Measurements from ENCODE around the gene GABRB2.
"Not testable (repeated sequence)": the region's sequence is repeated elsewhere in the genome, so short reads cannot be mapped to it uniquely, and the experiment has no call there.

Gene GABRB2

DNA sequence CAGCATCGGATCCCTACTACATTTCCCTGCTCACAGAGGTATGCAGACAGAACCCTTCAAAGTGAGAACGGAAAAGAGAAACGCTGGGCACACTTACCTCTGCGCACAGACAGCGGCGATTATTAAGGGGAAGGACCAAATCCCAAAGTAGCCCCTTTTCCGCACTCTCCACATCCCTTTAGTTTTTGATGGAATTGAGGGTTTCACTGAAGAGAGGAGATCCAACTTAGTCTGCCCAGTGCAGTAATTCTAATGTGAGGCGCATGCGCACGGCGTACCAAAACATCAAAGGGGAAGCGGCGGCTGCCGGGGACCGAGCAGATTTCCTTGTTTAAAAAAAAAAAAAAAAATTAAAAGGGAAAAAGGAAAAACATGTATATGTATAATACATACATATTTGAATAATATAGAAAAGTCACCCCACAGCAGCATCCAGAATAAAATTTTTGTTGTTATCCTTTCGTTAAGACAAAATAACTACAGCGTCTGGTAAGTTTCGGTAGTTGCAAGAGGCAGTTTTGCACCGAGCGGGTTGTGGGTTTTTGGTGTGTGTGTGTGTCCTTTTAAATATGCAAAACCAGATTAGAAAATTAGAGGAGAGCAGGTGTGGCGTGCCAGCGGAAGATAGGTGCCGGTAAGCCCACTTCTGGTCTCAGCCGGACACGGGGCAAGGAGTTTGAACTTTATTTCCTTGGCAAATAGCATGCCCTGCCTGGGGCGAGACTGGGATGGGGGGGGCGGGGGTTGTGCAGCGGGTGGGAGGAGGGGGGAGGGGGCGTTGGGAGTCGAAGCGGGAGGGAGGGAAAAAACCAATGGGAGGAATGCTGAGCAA, at the start of gene GABRB2:
GABRB2 (minus strand) TSS at position 256 of the 832 bp plus-strand sequence; CDS start at position 174, 82 bp downstream.
- no peak for DNase-seq (ENCODE audit: low read depth)

DNA sequence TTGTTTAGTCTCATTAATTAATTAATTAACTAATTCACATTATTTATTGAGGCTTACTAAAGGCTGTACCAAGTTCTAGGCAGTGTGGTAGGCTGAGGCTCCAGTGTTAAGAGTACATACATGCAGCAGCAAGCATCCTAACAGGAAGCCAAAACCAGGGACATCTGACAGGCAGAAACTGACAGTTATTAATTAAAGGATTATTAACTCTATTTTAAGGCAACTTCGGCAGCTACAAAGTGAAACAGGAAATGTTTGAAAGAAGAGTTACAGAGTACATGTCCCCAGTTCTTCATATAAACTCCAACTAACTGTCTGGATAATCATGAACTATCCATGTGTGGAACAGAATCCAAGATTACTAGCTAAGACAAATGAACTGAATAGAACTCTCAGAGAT, 39.3 kb upstream of the GABRB2 start:
- DNase-seq (ENCODE audit: low read depth) = no peak

DNA sequence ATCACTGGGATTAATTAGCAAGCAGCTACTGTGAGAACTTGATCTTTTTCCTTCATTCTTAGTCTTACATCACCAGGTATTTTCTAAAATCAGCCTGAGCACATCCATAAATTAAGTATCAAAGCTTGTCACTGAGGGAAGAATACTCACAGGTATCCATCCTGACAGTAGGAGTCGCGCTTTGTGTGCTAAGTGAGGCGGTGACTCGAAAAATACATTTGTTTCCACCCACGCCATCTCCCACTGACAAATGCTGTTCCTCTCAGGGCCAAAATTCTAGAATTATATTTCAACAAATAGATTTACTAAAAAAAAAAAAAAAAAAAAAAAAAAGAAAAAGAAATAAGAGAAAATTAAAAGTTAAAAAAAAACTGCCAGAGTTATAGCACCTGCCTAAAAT, 34.1 kb upstream of the GABRB2 start:
- no peak for DNase-seq (ENCODE audit: low read depth)

DNA sequence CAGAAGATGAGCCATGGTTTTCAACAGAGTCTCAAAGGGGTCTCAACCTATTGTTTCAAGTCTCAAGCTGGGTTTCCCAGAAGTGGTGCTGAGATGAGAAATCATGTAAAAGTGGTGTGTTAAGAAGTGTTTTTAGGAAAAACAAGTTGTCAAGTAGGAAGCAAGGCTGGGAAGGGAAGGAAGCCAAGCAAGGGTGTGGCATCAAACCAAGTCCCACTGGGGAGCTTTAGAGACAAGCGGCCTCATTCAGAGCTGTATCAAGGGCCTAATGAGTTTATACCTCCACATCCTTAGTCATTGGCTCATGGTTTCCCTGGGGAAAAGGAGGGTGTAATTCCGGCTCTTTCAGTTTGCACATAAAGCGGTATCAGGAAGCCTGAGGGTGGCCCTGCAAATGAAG, 26.4 kb upstream of the GABRB2 start:
- no peak for DNase-seq (ENCODE audit: low read depth)

DNA sequence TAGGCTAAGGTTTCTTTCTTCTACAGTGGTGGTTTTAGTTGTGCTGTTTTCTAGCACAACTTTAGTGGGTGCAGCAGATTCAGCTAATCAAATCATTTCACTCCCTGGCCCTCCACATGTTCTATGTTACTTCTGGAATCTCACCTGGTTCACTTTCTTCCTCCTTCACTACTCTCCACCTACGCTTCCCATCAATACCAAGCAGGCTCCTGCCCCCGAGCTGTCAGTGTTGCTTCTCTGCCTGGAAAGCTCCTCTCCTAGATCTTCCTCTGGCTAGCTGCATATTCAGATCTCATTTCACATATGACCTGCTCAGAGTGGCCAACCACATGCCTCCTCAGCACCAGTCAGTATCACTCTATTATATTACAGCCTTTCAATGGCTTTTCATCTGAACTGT, 19.6 kb upstream of the GABRB2 start:
- no peak for DNase-seq (ENCODE audit: low read depth)

DNA sequence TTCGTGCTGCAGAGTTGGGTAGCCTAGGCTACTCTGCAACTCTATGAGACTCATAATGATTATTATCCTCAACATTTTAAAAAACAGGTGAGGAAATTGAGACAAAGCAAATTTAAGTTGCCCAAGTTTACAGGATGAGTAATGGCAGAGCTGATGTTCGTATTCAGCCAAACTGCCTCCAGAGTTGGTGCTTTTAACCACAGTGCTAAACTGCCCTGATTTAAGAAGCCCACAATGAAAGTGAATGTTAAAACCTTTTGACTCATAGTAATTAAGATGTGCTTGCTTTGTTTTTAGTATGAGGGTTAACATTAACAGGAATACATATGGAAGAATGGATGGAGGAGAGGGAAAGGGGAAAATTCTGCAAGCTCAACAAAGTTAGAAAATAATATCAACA, 15.9 kb upstream of the GABRB2 start:
- DNase-seq (ENCODE audit: low read depth) = no peak

DNA sequence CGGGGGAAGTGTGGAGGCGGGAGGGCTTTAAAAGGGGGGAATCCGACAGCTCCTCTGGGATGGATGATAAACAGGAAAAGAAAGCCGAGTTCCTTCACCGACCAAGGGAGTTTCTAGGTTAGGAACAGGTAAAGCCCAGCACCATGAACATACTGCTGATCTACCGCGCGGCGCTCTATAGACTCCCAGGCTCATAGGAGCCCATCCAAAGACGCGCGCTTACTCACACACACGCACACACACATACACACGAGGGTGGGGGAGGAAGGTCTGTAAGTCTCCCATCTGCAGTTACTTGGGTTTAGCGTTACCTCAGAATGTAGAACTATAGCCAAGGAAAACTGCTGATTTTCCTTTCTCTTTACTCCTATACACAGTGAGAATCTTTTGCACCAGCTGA, 2.6 kb upstream of the GABRB2 start:
- DNase-seq (ENCODE audit: low read depth) = no peak

DNA sequence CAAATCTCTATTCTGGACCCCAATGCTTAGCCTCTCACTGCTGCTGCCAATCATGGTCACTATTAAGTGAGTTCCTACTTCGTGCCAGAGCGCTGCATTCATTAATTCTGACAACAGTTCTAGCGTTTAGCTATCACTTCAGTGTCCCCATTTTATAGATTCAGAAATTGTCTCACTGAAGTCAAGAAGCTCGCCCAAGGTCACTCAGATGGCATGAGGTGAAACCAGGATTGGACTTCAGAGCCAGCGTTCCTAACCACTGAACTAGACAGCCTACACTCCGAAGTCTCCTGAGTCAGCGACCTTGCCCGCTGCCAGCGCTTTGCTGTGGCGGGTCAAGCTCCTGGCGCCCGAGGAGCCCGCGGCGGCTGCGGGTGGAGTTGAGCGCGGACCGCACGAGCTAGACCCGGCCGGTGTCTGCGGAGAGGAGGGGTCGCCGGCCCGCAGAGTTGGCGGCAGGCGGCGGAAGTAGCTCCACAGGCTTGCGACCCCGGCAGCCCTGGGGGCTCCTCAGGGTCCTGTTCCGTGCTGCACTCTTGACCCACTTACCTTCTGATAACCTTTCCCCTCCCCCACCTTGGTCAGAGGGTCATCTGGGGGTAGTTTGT, 2.1 kb upstream of the GABRB2 start:
- DNase-seq (ENCODE audit: low read depth) = no peak

DNA sequence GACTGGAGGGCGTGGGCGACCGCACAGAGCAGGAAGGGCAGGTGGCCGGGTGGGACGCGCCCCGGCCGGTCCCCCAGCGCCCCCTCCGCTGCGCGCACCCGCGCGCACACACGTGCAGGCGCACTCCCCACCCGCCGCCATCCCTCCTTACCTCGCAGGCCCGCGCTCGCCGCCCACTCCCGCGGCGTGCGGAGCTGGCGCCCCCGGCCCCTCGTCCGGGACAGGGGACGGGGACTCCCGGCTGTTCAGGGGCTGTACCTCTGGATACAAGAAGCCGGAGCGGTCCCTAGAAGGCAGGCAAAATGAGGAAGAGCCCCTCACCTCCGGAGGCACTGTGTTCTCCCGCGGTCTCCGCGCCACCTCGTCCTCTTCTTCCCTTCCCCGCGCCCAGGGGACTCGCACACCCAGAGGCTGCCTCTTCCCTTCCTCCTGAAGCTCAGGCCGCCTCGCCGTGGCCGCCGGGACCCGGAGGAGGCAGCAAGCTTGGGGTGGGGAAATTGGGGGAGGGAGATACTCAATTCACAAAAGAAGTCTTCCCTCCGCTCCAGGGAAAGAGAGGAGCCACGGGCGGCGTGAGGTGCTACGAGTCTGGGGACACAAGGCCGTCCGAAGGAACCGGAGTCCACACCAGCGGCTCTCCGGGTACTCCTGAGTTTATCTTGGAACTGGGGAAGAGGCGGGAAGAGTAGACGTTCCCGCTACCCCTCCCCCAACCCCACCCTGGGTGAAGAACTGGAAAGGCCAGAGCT, 1.4 kb upstream of the GABRB2 start:
- no peak for DNase-seq (ENCODE audit: low read depth)

DNA sequence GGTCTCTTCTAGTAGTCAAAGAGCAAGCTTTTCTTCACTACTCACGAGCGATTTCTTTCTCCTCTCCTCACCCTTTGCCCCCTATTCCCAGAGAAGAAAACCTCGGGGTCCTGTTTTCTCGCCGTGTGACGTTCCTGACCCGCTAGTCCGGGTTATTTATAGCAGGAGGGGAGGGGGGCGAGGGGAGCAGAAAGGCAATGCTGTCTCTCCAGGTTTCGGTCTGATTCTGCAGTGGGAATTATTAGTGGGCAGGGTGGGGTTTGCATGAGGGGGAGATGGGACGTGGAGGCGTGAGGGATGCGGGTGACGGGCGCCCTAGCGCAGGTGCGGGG, 847 bp upstream of the GABRB2 start:
- DNase-seq (ENCODE audit: low read depth) = no peak

DNA sequence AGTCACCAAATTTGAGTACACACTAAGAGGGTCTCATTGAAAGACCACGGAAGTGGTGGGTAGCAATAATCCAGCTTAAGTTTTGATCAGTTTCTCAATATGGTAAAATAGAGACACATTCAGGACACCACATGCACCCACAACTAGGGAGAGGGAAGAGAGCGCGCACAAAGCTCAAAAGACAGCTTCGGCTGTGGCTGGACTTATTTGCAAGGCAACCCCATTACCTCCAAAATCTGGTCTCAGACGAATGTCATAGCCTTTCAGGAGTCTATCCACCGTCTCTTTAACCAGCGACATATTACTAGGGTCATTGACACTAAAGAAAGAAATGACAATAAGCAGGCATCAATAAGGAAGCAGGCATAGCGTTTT, 443 bp downstream of the GABRB2 start:
- DNase-seq (ENCODE audit: low read depth) = no peak

DNA sequence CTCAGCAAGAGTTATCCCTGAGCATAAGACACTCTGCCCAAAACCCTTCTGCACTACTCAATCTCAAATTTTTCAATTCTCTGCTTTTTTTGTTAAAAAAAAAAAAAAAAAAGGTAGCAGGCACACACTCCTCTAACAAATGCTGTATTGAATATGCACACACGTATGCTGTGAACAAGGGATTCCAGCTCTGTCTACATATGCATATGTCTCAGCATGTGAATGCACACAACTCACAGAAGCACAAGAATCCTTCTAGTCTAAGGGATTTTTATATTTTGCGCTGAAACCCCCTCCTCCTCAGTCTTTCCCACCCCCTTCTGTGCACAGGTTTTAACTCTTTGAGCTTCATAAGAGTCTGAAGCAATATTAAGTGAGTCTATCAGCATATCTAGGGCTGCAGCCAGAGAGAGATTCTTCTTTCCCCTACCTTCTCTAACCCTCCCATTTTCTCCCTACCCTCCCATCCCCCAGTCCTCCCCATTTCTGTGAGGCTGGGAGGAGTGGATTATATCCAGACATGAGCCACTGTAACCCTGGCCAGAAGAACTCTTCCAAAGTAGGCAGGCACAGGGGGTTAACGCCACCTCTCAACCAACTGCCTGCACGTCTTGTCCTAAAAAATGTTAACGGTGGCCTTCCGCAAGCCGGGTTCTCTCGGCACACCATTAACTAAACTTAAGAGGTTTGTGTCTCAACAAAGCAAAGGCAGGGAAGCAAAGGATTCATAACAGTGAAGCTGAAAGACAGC, 1.0 kb downstream of the GABRB2 start:
- DNase-seq (ENCODE audit: low read depth) = no peak

DNA sequence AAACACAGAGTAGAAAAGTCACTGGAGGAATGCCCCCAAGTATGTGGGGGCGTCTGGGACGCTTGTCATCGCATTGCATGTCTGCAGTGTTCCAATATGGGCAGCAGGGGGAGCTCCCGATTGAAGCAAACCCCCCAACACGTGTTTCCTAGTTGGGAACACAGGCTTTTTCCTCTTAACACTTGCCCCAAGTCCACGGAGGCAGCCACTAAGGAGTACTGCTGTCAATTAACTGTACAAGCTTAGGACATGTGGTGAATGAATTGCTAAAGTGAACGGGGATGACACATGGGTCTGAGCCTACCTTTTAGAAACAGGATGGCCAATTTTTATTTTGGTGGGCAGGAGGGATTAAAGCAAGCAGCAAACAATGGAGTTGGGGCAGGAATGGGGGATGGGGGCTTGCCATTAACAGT, 2.2 kb downstream of the GABRB2 start:
- DNase-seq (ENCODE audit: low read depth) = no peak

DNA sequence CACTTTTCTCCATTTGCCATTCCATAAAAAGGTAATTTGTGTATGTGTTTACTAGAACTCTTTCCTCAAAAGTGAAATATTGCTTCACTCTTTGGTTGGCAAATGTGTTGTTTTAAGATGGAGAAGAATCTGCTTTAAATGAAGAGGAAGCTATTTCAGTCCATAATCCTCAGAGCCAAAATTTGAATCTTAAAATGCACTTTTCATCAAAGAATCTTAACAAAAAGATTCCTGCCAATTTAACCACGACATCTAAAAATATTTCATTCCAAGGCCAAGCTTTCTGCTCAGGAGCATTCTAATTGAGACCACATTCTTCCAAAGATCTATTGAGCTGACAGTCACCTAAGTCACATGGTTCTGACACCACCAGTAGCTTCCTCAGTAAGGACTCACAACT, 7.5 kb downstream of the GABRB2 start:
- DNase-seq (ENCODE audit: low read depth) = no peak

DNA sequence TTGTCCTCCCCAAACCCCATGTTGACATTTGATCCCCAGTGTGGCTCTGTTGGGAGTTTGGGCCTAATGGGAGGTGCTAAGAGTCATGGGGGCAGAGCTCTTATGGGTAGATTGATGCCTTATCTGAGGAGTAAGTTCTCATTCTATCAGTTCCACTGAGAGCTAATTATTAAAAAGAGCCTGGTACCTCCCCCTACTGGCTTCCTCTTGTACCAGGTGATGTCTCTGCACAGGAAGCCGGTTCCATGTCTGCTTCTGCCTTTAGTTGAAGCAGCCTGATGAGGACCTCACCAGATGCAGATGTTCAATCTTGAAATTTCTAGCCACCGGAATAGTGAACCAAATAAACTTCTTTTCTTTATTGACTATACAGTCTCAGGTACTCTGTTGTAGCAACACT, 10.8 kb downstream of the GABRB2 start:
- no peak for DNase-seq (ENCODE audit: low read depth)

DNA sequence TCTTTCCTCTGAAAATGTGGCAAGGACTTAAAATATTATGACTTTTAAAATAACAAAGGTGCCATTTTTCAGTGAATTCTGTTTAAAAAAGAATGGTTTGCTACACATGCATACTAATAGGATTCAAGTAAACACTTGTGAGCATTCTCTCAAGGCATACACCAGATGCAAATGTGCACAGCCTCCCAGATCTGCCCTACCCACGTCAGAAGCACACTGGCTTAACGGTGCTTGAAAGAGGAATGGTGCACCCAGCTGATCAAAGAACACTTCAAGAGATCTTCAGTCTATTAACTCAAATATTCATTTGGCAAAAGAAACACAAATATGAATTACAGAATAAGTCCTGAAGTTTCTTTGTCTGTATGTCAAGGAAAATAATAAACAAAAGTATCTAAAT, 15.8 kb downstream of the GABRB2 start:
- no peak for DNase-seq (ENCODE audit: low read depth)

DNA sequence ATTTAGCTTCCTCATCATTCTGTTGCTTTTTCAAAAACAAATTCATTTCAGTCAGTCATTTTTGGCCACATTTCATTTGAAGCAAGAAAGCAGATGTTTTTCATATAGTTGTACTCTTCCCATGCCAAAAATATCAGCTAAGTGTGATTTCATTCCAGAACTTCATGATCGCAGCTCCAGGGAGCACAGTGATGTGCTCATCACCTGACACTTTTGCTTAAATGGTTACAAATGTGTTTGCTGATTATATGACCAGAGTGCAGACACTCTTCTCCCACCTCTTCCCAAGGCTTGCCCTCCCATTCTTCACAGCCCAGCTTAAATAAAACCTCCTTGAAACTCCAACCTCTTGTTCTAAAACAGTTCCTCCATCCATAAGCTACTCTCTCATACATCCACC, 32.6 kb downstream of the GABRB2 start:
- DNase-seq (ENCODE audit: low read depth) = no peak

DNA sequence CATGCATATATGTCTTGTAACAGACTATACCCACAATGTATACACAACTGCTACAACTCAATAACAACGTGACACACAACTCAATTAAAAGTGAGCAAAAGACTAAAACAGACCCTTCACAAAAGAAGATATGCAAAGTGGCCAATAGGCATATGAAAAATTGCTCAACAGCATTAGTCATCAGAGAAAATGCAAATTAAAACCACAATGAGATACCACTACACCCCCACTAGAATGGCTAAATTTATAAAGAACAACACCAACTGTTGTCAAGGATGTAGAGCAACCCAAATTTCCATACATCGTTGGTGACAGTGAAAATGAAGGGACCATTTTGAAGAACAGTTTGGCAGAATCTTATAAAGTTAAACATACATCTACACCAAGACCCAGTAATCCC, 38.9 kb downstream of the GABRB2 start:
- DNase-seq (ENCODE audit: low read depth) = no peak

DNA sequence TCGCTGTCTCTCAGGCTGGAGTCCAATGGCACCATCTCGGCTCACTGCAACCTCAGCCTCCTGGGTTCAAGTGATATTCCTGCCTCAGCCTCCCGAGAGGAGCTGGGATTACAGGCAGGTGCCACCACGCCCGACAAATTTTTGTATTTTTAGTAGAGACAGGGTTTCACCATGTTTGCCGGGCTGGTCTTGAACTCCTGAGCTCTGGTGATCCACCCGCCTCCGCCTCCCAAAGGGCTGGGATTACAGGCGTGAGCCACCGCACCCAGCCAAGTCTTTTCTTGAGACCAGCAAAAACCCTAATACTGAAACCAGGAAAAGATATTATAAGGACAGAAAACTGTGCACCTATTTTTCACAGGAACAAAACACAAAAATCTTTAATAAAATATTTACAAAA, 41.4 kb downstream of the GABRB2 start:
- not testable (repeated sequence) for DNase-seq (ENCODE audit: low read depth)

DNA sequence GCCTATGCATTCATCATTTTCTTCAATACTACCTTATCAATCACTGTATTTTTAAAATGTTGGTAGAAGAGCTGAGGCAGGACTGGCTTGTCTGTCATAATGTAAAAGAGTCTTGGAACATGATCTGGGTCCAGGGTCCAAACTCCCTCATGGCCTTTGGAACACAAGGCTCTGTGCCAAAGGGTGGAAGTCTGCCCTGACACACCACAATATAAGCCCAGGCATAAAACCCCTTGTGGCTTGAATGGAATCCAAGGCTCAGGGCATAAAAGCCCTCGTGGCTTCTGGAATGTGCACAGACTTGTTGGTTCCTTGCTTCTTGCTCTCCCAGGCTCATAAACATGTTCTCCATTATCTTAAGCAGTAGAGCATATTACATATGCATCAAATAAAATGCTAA, 48.0 kb downstream of the GABRB2 start:
- no peak for DNase-seq (ENCODE audit: low read depth)

DNA sequence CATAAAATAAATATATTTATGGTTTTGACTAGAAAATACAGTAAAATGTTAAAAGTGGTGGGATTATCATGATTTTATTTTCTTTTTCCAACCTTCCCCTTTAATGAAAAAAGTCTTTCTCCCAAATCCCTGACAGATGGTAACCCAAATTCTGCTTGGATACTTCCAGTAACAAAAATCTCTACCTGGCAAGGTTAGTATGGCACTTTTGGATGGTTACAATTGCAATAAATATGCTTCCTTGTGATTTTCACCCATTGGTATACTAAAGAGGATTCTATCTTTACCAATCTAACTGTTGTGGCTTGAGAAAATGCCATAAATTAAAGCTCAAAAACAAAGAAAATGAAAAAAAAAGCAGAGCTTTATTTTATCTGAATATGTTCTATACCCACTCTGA, 62.8 kb downstream of the GABRB2 start:
- no peak for DNase-seq (ENCODE audit: low read depth)

DNA sequence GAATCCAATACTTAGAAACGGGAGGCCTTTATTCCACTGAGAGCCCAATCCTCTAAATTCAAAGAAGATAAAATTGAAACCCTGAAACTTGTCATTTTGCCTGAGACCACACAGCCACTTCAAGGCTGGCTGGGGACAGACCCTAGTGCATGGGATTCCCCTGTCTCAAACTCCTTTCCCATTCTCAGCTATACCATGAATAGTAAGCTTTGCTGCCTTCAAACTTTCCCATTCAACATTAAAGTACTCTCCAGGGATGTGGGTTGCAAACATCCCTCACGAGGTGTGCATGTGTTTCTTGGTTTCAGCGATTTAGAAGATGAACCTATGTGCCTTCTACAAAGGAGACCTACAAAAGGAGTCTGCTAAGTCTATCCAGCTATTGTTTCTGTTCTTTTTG, 64.6 kb downstream of the GABRB2 start:
- DNase-seq (ENCODE audit: low read depth) = no peak
